HG03432 (cell line): Measurements from ENCODE around the gene PDE4A.

ENCODE experiments used
- ATAC-seq: cut with Tn5 transposase; IDR thresholded peaks from one replicate; pipeline ENCODE4 v1.9.1; 2021; ENCODE audit warnings: mild to moderate bottlenecking, moderate library complexity; ENCODE audit not compliant: unreplicated experiment

PDE4A gene

GRCh38 chr19:10505583-10506229, 85.4 kb downstream of the PDE4A start:
- no peak for ATAC-seq

GRCh38 chr19:10508036-10508435, 87.7 kb downstream of the PDE4A start:
- ATAC-seq = no peak

- ATAC-seq = no peak
Observed at GRCh38 chr19:10508707-10509106, 88.4 kb downstream of the PDE4A start.

- no peak for ATAC-seq
Observed at GRCh38 chr19:10510301-10510802, 90.0 kb downstream of the PDE4A start.

GRCh38 chr19:10513223-10513622, 92.9 kb downstream of the PDE4A start:
- no peak for ATAC-seq

- no peak for ATAC-seq
Observed at GRCh38 chr19:10514211-10515145, 94.1 kb downstream of the PDE4A start.

- no peak for ATAC-seq
Observed at GRCh38 chr19:10516064-10516385, 95.7 kb downstream of the PDE4A start.

GRCh38 chr19:10516671-10517286, 96.4 kb downstream of the PDE4A start:
- ATAC-seq = no peak

- no peak for ATAC-seq
Observed at GRCh38 chr19:10517361-10517759, 97.0 kb downstream of the PDE4A start, which contains the start of gene S1PR5. TSS of gene S1PR5 (minus strand) at chr19:10517447. CDS start at chr19:10515011, 2,436 bp downstream.

- ATAC-seq = no peak
Observed at GRCh38 chr19:10517760-10518443, 97.6 kb downstream of the PDE4A start.

- no peak for ATAC-seq
Observed at GRCh38 chr19:10518444-10519361, 98.4 kb downstream of the PDE4A start.
